Stomach smooth muscle (tissue), 2 donors: Measurements from ENCODE around the gene DYNC1I2.

ENCODE experiments used
- H3K27ac ChIP-seq: one replicate; pipeline ENCODE4 v1.7.0; 2013; ENCODE audit warnings: mild to moderate bottlenecking, low read length, inconsistent platforms
- H3K27me3 ChIP-seq, 2 donors: one replicate each; pipeline ENCODE4 v1.7.0; 2013; ENCODE audit warnings: low read length in 2 of 2; ENCODE audit not compliant: insufficient read depth in 2 of 2, control insufficient read depth in 1 of 2
- H3K36me3 ChIP-seq, 2 donors: one replicate each; pipeline ENCODE4 v1.7.0; 2013; ENCODE audit warnings: low read length in 2 of 2; ENCODE audit not compliant: control insufficient read depth in 2 of 2, insufficient read depth in 2 of 2
- H3K4me1 ChIP-seq: one replicate; pipeline ENCODE4 v1.7.0; 2013; ENCODE audit warnings: low read length; ENCODE audit not compliant: control insufficient read depth, insufficient read depth
- H3K4me3 ChIP-seq, 2 donors: one replicate each; pipeline ENCODE4 v1.7.0; 2013; ENCODE audit warnings: low read length in 2 of 2
- H3K9ac ChIP-seq, 2 donors: one replicate each; pipeline ENCODE4 v1.7.0; 2013; ENCODE audit warnings: low read length in 2 of 2, mild to moderate bottlenecking in 1 of 2
- H3K9me3 ChIP-seq, 2 donors: one replicate each; pipeline ENCODE4 v1.7.0; 2013; ENCODE audit warnings: low read length in 2 of 2; ENCODE audit not compliant: control insufficient read depth in 2 of 2
- donor health status: healthy.
- donor health status: Pancreatic carcinoma.

The DYNC1I2 gene

GRCh38 chr2:171712051-171712450, 24.8 kb downstream of the DYNC1I2 start:
- Histone ChIP-seq H3K9ac (no peak overlapping the region), H3K27ac (no peak overlapping the region)

DNA sequence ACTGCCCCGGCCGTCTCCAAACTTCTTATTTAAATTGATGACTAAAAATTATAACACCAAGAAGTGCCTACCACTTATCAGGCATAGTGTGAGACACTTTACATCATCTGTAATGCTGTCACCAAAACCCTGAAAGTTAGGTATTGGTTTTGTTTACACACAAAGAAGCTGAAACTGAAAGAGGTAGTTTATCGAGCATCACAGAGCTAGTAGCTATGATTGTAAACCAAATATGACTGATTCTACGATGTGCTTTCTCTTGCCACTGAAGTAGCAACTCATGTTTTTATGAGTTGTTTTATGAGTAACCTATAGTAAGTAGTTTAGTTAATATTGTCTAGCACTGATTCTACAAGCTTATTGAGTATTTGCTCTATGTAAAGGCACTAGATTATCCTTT, 31.5 kb downstream of the DYNC1I2 start:
- H3K4me1 ChIP-seq, result no peaks in the 10 kb centered on the region
- H3K27ac ChIP-seq, result no peak overlapping the region
- no peak overlapping the region for H3K4me3 ChIP-seq
- H3K27me3 ChIP-seq, result no peaks in the 10 kb centered on the region
- peaks cover 11 to 12% of the 10 kb centered on the region in 2 donors for H3K36me3 ChIP-seq
- no peaks in the 10 kb centered on the region for H3K9me3 ChIP-seq
- H3K9ac ChIP-seq, result no peak overlapping the region

More at GRCh38 chr2:171712051-171712450, 24.8 kb downstream of the DYNC1I2 start:
- Histone ChIP-seq H3K4me1 (no peaks in the 10 kb centered on the region), H3K27me3 (no peaks in the 10 kb centered on the region), H3K9me3 (no peaks in the 10 kb centered on the region), H3K4me3 (no peak overlapping the region), H3K36me3 (peaks cover 2 to 5% of the 10 kb centered on the region in 2 donors)

DNA sequence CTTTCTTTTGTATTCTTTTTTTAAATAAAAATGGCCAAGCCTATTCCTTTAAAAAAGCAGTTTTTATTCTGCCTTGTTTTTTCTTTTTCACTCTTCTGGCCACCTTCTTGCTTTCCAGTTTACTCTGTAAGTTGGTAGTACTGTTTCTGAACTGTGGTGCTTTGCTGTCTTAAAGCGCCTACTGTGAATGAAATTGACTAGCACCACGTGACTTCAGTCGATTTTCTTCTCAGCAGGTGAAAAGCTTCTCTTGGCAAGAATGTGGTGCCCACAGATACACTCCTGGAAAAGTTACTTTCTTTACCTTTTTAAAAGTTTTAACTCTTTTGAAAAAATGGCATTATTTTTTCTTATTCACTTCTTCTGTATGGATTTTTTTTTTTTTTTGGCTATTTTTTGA, 32.4 kb downstream of the DYNC1I2 start:
- Histone ChIP-seq H3K36me3 (peaks cover 11 to 15% of the 10 kb centered on the region in 2 donors), H3K4me3 (no peak overlapping the region), H3K27me3 (no peaks in the 10 kb centered on the region), H3K9ac (no peak overlapping the region), H3K9me3 (no peaks in the 10 kb centered on the region), H3K27ac (no peak overlapping the region), H3K4me1 (no peaks in the 10 kb centered on the region)

GRCh38 chr2:171723716-171724683, 36.7 kb downstream of the DYNC1I2 start:
- Histone ChIP-seq H3K27ac (no peak overlapping the region), H3K4me3 (no peak overlapping the region), H3K27me3 (no peaks in the 10 kb centered on the region), H3K9ac (no peak overlapping the region), H3K4me1 (no peaks in the 10 kb centered on the region), H3K9me3 (no peaks in the 10 kb centered on the region), H3K36me3 (peaks cover 10 to 18% of the 10 kb centered on the region in 2 donors)

GRCh38 chr2:171726847-171727450, 39.7 kb downstream of the DYNC1I2 start:
- Histone ChIP-seq H3K4me1 (no peaks in the 10 kb centered on the region), H3K27me3 (no peaks in the 10 kb centered on the region), H3K4me3 (no peak overlapping the region), H3K9me3 (no peaks in the 10 kb centered on the region), H3K27ac (no peak overlapping the region), H3K36me3 (peaks cover 18 to 30% of the 10 kb centered on the region in 2 donors), H3K9ac (no peak overlapping the region)

- no peaks in the 10 kb centered on the region for H3K27me3 ChIP-seq
- no peaks in the 10 kb centered on the region for H3K4me1 ChIP-seq
- no peak overlapping the region for H3K4me3 ChIP-seq
- H3K27ac ChIP-seq, result no peak overlapping the region
- H3K9me3 ChIP-seq, result no peaks in the 10 kb centered on the region
- H3K9ac ChIP-seq, result no peak overlapping the region
- H3K36me3 ChIP-seq, result peaks cover 21 to 30% of the 10 kb centered on the region in 2 donors
Measured at GRCh38 chr2:171728989-171729951, 42.0 kb downstream of the DYNC1I2 start.

GRCh38 chr2:171729952-171730317, 42.7 kb downstream of the DYNC1I2 start:
- Histone ChIP-seq H3K27me3 (no peaks in the 10 kb centered on the region), H3K9ac (no peak overlapping the region), H3K4me1 (no peaks in the 10 kb centered on the region), H3K4me3 (no peak overlapping the region), H3K36me3 (peaks cover 21 to 30% of the 10 kb centered on the region in 2 donors), H3K27ac (no peak overlapping the region), H3K9me3 (no peaks in the 10 kb centered on the region)

DNA sequence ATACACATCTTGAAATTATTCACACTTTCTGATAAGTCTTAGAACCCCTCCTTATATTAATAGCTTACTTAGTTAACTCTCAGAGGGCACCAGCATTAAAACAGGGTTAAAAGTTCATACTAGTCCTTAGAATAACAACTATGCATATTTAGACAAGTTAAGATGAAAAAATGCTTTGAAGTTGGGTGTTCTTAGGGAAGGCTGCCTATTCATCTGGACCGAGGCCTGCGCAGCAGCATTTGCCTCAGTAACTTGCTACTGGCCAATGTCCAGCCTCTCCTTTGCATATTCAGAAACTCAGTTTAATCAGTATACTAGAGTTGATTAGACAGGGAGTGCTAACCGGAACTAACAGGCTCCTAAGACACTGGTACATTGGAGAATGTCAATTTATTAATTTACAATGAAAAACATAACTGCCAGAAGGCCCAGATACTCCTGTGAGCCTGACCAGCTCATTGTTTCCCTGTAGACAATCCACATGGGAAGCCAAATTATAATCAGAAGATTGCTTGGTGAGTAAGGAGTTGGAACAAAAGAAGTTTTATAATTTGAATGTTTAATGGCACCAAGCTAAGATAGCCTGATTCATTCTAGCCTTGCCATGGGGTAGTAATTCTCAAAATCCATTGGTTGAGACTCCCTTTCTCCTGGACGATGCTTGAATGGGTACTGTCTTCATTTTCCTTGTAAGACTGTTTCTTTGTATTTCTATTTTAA, 48.9 kb downstream of the DYNC1I2 start:
- no peak overlapping the region for H3K9ac ChIP-seq
- H3K4me3 ChIP-seq, result no peak overlapping the region
- H3K27me3 ChIP-seq, result no peaks in the 10 kb centered on the region
- peaks cover 11 to 29% of the 10 kb centered on the region in 2 donors for H3K36me3 ChIP-seq
- no peaks in the 10 kb centered on the region for H3K9me3 ChIP-seq
- H3K27ac ChIP-seq, result no peak overlapping the region
- no peaks in the 10 kb centered on the region for H3K4me1 ChIP-seq

GRCh38 chr2:171741189-171741588, 53.9 kb downstream of the DYNC1I2 start:
- Histone ChIP-seq H3K36me3 (peaks cover 25 to 27% of the 10 kb centered on the region in 2 donors), H3K27ac (no peak overlapping the region), H3K9ac (no peak overlapping the region), H3K4me3 (no peak overlapping the region), H3K4me1 (no peaks in the 10 kb centered on the region), H3K9me3 (no peaks in the 10 kb centered on the region), H3K27me3 (no peaks in the 10 kb centered on the region)

GRCh38 chr2:171742760-171743159, 55.5 kb downstream of the DYNC1I2 start:
- H3K4me1 ChIP-seq, result no peaks in the 10 kb centered on the region
- no peak overlapping the region for H3K9ac ChIP-seq
- no peak overlapping the region for H3K4me3 ChIP-seq
- no peak overlapping the region for H3K27ac ChIP-seq
- H3K27me3 ChIP-seq, result no peaks in the 10 kb centered on the region
- peaks cover 24 to 25% of the 10 kb centered on the region in 2 donors for H3K36me3 ChIP-seq
- H3K9me3 ChIP-seq, result no peaks in the 10 kb centered on the region
